Smooth muscle cell (in vitro differentiated cells): ENCODE measurements around the gene STRBP. TPM values are rescaled to one million over a fixed set of nuclear protein-coding genes. Genes with fewer than 3 reads are reported as not detected.

ENCODE experiments used
- DNase-seq: peaks from one replicate; lab custom pipeline; 2025; ENCODE audit not compliant: unreplicated experiment; lab: John Stamatoyannopoulos, UW
- H2AFZ ChIP-seq: fragments of 200-600 bp; sonication (generic); 2 replicates; pipeline ENCODE4 v1.6.0; 2016; ENCODE audit warnings: antibody characterized with exemption, low read depth, mild to moderate bottlenecking
- H3F3A ChIP-seq: fragments of 200-600 bp; sonication (generic); 2 replicates; pipeline ENCODE4 v1.6.0; 2017; ENCODE audit warnings: antibody characterized with exemption, low read depth
- H3K27ac ChIP-seq: fragments of 200-600 bp; sonication (generic); 2 replicates; pipeline ENCODE4 v1.5.1; 2016; ENCODE audit warnings: low read depth, mild to moderate bottlenecking
- H3K27me3 ChIP-seq: fragments of 200-600 bp; sonication (generic); 2 replicates; pipeline ENCODE4 v1.6.1; 2016; ENCODE audit warnings: low read depth, mild to moderate bottlenecking
- H3K36me3 ChIP-seq: fragments of 200-600 bp; sonication (generic); 2 replicates; pipeline ENCODE4 v1.5.1; 2016; ENCODE audit warnings: low read depth
- H3K4me1 ChIP-seq: fragments of 200-600 bp; sonication (generic); 2 replicates; pipeline ENCODE4 v1.5.1; 2016; ENCODE audit warnings: low read depth
- H3K4me2 ChIP-seq: fragments of 200-600 bp; sonication (generic); 2 replicates; pipeline ENCODE4 v1.6.0; 2016; ENCODE audit warnings: mild to moderate bottlenecking
- H3K4me3 ChIP-seq: fragments of 200-600 bp; sonication (generic); 2 replicates; pipeline ENCODE4 v1.5.1; 2016; ENCODE audit warnings: mild to moderate bottlenecking
- H3K79me2 ChIP-seq: fragments of 200-600 bp; sonication (generic); 2 replicates; pipeline ENCODE4 v1.6.0; 2016; ENCODE audit warnings: low read depth, mild to moderate bottlenecking
- H3K9ac ChIP-seq: fragments of 200-600 bp; sonication (generic); 2 replicates; pipeline ENCODE4 v1.6.0; 2016; ENCODE audit warnings: low read depth
- H3K9me3 ChIP-seq: fragments of 200-600 bp; sonication (generic); replicated peaks from 2 replicates; pipeline ENCODE4 v1.5.1; 2016; ENCODE audit warnings: low read depth
- H4K20me1 ChIP-seq: fragments of 200-600 bp; sonication (generic); 2 replicates; pipeline ENCODE4 v1.6.0; 2016; ENCODE audit warnings: low read depth
- WGBS: methylation state at CpG from one replicate; pipeline ENCODE4 v1.1.7; 2016; ENCODE audit warnings: low lambda C conversion rate; 5-methylcytosine and 5-hydroxymethylcytosine counted together
- polyA plus RNA-seq: library from polyadenylated mRNA; unstranded; fragments of >200 nt; fragmentation: Nextera tagmentation; extraction: Ambion mirVana; gene quantifications from 2 replicates; pipeline ENCODE4 v1.2.1, GENCODE V29; 2016
- total RNA-seq: library from RNA; depleted of rRNA; stranded (reverse); fragments of >200 nt; gene quantifications from 2 replicates; pipeline ENCODE4 v1.2.3, GENCODE V29; 2014
- TF ChIP-seq, protein P1 (sequence below): fragments of 200-600 bp; sonication (generic); IDR thresholded peaks from 2 replicates; pipeline ENCODE4 v1.5.1; 2017; ENCODE audit warnings: borderline replicate concordance, mild to moderate bottlenecking, antibody characterized with exemption; ENCODE audit not compliant: insufficient read depth, poor library complexity, severe bottlenecking

The STRBP gene
- total and polyA plus RNA-seq, 2 experiments from 2014 or later: 6.6 to 11.9 TPM

DNA sequence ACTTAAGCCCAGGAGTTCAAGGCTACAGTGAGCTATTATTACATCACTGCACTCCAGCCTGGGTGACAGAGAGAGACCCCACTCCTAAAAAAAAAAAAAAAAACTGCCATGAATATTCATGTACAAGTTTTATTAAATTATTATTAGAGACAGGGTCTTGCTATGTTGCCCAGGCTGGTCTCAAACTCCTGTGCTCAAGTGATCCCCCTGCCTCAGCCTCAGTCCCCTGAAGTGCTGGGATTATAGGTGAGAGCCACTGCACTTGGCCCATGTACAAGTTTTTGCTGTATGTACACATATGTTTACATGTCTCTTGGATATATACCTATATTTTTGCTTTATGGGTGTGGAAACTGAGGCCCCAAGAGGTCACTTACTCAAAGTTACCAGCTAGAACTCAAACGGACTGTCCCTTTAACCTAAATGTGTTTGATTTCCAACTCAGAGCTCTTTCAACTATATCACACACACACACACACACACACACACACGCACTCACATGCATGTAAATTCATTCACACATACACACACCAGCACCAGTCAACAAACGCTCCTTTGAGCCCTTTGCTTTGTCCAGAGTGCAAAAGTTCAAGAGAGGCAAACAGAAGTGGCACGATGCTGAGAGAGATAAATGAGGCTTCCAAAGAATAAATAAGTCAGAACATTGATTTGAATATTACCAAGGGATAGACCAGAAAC is 42.3 kb upstream of the STRBP start:
- TF ChIP-seq, protein P1, sequence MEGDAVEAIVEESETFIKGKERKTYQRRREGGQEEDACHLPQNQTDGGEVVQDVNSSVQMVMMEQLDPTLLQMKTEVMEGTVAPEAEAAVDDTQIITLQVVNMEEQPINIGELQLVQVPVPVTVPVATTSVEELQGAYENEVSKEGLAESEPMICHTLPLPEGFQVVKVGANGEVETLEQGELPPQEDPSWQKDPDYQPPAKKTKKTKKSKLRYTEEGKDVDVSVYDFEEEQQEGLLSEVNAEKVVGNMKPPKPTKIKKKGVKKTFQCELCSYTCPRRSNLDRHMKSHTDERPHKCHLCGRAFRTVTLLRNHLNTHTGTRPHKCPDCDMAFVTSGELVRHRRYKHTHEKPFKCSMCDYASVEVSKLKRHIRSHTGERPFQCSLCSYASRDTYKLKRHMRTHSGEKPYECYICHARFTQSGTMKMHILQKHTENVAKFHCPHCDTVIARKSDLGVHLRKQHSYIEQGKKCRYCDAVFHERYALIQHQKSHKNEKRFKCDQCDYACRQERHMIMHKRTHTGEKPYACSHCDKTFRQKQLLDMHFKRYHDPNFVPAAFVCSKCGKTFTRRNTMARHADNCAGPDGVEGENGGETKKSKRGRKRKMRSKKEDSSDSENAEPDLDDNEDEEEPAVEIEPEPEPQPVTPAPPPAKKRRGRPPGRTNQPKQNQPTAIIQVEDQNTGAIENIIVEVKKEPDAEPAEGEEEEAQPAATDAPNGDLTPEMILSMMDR: no peak
- no peaks in the 10 kb centered on the region for H4K20me1 ChIP-seq
- H3K4me3 ChIP-seq: no peak overlapping the region
- H2AFZ ChIP-seq: no peak overlapping the region
- DNase-seq: no peak
- H3K4me2 ChIP-seq: no peak overlapping the region
- no peak overlapping the region for H3K9ac ChIP-seq
- H3K27me3 ChIP-seq: no peaks in the 10 kb centered on the region
- H3K9me3 ChIP-seq: no peaks in the 10 kb centered on the region
- WGBS: 89% methylated on average over 4 of the region's 4 CpGs
- H3F3A ChIP-seq: no peaks in the 10 kb centered on the region
- H3K36me3 ChIP-seq: no peaks in the 10 kb centered on the region
- no peaks in the 10 kb centered on the region for H3K4me1 ChIP-seq
- no peaks in the 10 kb centered on the region for H3K79me2 ChIP-seq
- no peak overlapping the region for H3K27ac ChIP-seq

DNA sequence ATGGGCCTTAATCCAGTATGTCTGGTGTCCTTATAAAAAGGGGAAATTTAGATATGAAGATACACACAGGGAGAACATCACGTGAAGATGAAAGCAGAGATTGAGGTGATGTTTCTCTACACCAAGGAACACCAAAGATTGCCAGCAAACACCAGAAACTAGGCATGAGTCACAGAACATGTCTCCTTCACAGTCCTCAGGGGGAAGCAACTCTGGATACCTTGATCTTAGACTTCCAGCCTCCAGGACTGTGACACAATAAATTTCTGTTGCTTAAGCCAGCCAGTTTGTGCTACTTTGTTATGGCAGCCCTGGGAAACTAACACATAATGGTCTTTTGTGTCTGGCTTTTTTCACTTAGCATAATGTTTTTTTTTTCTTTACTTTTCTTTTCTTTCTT is 41.2 kb upstream of the STRBP start:
- no peak overlapping the region for H3K9ac ChIP-seq
- H3K27me3 ChIP-seq: no peaks in the 10 kb centered on the region
- 65% methylated on average over 1 of the region's 1 CpG for WGBS
- H3K79me2 ChIP-seq: no peaks in the 10 kb centered on the region
- H3K9me3 ChIP-seq: no peaks in the 10 kb centered on the region
- no peak overlapping the region for H3K27ac ChIP-seq
- H3K4me2 ChIP-seq: no peak overlapping the region
- TF ChIP-seq, protein P1: no peak
- H4K20me1 ChIP-seq: no peaks in the 10 kb centered on the region
- H3F3A ChIP-seq: no peaks in the 10 kb centered on the region
- H3K4me1 ChIP-seq: no peaks in the 10 kb centered on the region
- H2AFZ ChIP-seq: no peak overlapping the region
- DNase-seq: no peak
- H3K4me3 ChIP-seq: no peak overlapping the region
- H3K36me3 ChIP-seq: no peaks in the 10 kb centered on the region

DNA sequence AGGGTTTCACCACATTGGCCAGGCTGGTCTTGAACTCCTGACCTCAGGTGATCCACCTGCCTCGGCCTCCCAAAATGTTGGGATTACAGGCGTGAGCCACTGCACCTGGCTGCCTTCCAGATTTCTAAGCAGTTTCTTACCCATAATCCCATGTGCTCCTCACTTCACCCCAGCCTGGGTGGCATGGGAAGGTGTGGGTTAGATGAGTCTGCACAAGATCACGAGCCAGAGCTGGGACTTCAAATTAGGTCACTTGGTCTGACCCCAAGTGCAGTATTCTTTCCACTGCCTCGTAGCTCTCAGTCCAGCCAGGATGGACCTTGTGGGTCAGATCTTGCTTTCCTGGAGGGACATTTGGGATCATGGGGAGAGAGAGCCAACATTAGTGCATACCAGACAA is 37.5 kb upstream of the STRBP start:
- WGBS: 77% methylated on average over 4 of the region's 4 CpGs
- no peak for DNase-seq
- Histone ChIP-seq H3F3A (no peaks in the 10 kb centered on the region), H2AFZ (no peak overlapping the region), H3K9me3 (no peaks in the 10 kb centered on the region), H3K4me1 (no peaks in the 10 kb centered on the region), H3K4me3 (no peak overlapping the region), H3K36me3 (no peaks in the 10 kb centered on the region), H3K9ac (no peak overlapping the region), H3K4me2 (no peak overlapping the region), H3K27me3 (no peaks in the 10 kb centered on the region), H4K20me1 (no peaks in the 10 kb centered on the region), H3K79me2 (no peaks in the 10 kb centered on the region), H3K27ac (no peak overlapping the region)
- TF ChIP-seq, protein P1: no peak

DNA sequence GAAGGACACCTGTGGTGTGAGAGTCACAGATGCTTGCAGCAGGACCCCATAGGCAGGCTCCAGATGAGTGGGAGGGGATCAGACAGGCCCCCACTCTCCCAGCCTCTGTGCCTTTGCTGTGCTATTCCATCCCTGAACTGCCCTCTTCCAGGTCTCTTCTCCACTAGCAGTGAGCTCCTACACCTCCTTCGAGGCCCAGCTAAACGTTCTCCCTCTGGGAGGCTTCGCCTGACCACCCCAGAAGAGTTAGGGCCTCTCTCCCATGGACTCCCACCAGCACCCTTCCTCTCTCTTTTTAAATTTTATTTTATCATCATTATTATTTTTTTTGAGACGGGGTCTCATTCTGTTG is 35.9 kb upstream of the STRBP start:
- no peak overlapping the region for H3K4me2 ChIP-seq

More for the DNA sequence above, 35.9 kb upstream of the STRBP start:
- Histone ChIP-seq H3K4me3 (no peak overlapping the region), H3K36me3 (no peaks in the 10 kb centered on the region), H3K4me1 (peaks cover 2% of the 10 kb centered on the region), H4K20me1 (no peaks in the 10 kb centered on the region), H2AFZ (no peak overlapping the region), H3K79me2 (no peaks in the 10 kb centered on the region), H3K9me3 (no peaks in the 10 kb centered on the region), H3K9ac (no peak overlapping the region), H3K27me3 (no peaks in the 10 kb centered on the region), H3K27ac (no peak overlapping the region), H3F3A (no peaks in the 10 kb centered on the region)
- DNase-seq: no peak
- TF ChIP-seq, protein P1: no peak
- 96% methylated on average over 4 of the region's 4 CpGs for WGBS
